GM23338 (cell line): ENCODE measurements around the gene GRAMD1A. TPM values are rescaled to one million over a fixed set of nuclear protein-coding genes. Genes with fewer than 3 reads are reported as not detected.

Experiments
- ATAC-seq: fragments of 200-7000 bp; cut with Tn5 transposase; 3 replicates; pipeline ENCODE4 v1.9.1; 2020
- DNase-seq: peaks from one replicate; pipeline ENCODE4 v3.0.0-alpha.2; 2015; ENCODE audit warnings: low spot score
- H2AFZ ChIP-seq: fragments of 200-600 bp; sonication (generic); 2 replicates; pipeline ENCODE4 v1.8.0; 2016; ENCODE audit warnings: antibody characterized with exemption, mild to moderate bottlenecking, moderate library complexity
- H3F3A ChIP-seq: fragments of 200-600 bp; sonication (generic); replicated peaks from 2 replicates; pipeline ENCODE4 v1.8.0; 2017; ENCODE audit warnings: antibody characterized with exemption, mixed run types, low read depth
- H3K27ac ChIP-seq: fragments of 200-600 bp; sonication (generic); 2 replicates; pipeline ENCODE4 v1.6.1; 2016; ENCODE audit warnings: low read depth
- H3K27me3 ChIP-seq: fragments of 200-600 bp; sonication (generic); 2 replicates; pipeline ENCODE4 v1.8.0; 2016; ENCODE audit warnings: mild to moderate bottlenecking, mixed run types, moderate library complexity; ENCODE audit not compliant: insufficient read depth
- H3K36me3 ChIP-seq: fragments of 200-600 bp; sonication (generic); 2 replicates; pipeline ENCODE4 v1.8.0; 2016; ENCODE audit warnings: mild to moderate bottlenecking; ENCODE audit not compliant: insufficient read depth
- H3K4me1 ChIP-seq: fragments of 200-600 bp; sonication (generic); 2 replicates; pipeline ENCODE4 v1.8.0; 2016; ENCODE audit warnings: mild to moderate bottlenecking, moderate library complexity; ENCODE audit not compliant: insufficient read depth
- H3K4me2 ChIP-seq: fragments of 200-600 bp; sonication (generic); 2 replicates; pipeline ENCODE4 v1.7.1; 2017; ENCODE audit warnings: mixed run types
- H3K4me3 ChIP-seq: fragments of 200-600 bp; sonication (generic); 2 replicates; pipeline ENCODE4 v1.6.1; 2016; ENCODE audit warnings: mixed run types
- H3K79me2 ChIP-seq: fragments of 200-600 bp; sonication (generic); replicated peaks from 2 replicates; pipeline ENCODE4 v1.8.0; 2017; ENCODE audit warnings: mild to moderate bottlenecking; ENCODE audit not compliant: insufficient read depth
- H3K9me2 ChIP-seq: fragments of 200-600 bp; sonication (generic); 2 replicates; pipeline ENCODE4 v1.8.0; 2017; ENCODE audit not compliant: insufficient read depth
- H4K20me1 ChIP-seq: fragments of 200-600 bp; sonication (generic); replicated peaks from 2 replicates; pipeline ENCODE4 v1.8.0; 2017; ENCODE audit warnings: mild to moderate bottlenecking; ENCODE audit not compliant: insufficient read depth
- H3K27ac Mint-ChIP-seq: 2 replicates; pipeline ENCODE4 v1.8.0; 2020; ENCODE audit warnings: inconsistent platforms, mild to moderate bottlenecking, moderate library complexity, mixed read lengths
- H3K27me3 Mint-ChIP-seq: 3 replicates; pipeline ENCODE4 v1.8.0; 2022; ENCODE audit warnings: low read depth, mild to moderate bottlenecking, moderate library complexity, mixed read lengths, inconsistent platforms; ENCODE audit not compliant: insufficient read depth, poor library complexity
- H3K36me3 Mint-ChIP-seq: 3 replicates; pipeline ENCODE4 v1.8.0; 2021; ENCODE audit warnings: low read depth, mild to moderate bottlenecking, inconsistent platforms, moderate library complexity, mixed read lengths
- H3K4me1 Mint-ChIP-seq: 3 replicates; pipeline ENCODE4 v1.8.0; 2020; ENCODE audit warnings: mild to moderate bottlenecking, inconsistent platforms, mixed read lengths
- H3K4me3 Mint-ChIP-seq: 3 replicates; pipeline ENCODE4 v1.8.0; 2021; ENCODE audit warnings: moderate library complexity, mild to moderate bottlenecking, inconsistent platforms, mixed read lengths
- H3K9me3 Mint-ChIP-seq: 3 replicates; pipeline ENCODE4 v1.8.0; 2020; ENCODE audit warnings: moderate library complexity, mild to moderate bottlenecking, inconsistent platforms, mixed read lengths
- EZH2 ChIP-seq: fragments of 200-600 bp; sonication (generic); IDR thresholded peaks from one replicate; pipeline ENCODE4 v1.8.0; 2017; ENCODE audit warnings: antibody characterized with exemption, mild to moderate bottlenecking, low read depth; ENCODE audit not compliant: unreplicated experiment
- EZH2phosphoT487 ChIP-seq: fragments of 200-600 bp; sonication (generic); IDR thresholded peaks from one replicate; pipeline ENCODE4 v1.8.1; 2018; ENCODE audit warnings: antibody characterized with exemption; ENCODE audit not compliant: unreplicated experiment
- JUNB ChIP-seq: IDR thresholded peaks from one replicate; pipeline ENCODE4 v1.6.1; 2016; ENCODE audit warnings: antibody characterized with exemption; ENCODE audit not compliant: unreplicated experiment
- NANOG ChIP-seq: IDR thresholded peaks from 2 replicates; pipeline ENCODE4 v1.6.1; 2016; ENCODE audit warnings: antibody characterized with exemption, borderline replicate concordance
- POLR2AphosphoS5 ChIP-seq: IDR thresholded peaks from 2 replicates; pipeline ENCODE4 v1.6.1; 2016; ENCODE audit warnings: antibody characterized with exemption, low read depth
- STAT1 ChIP-seq: IDR thresholded peaks from one replicate; pipeline ENCODE4 v1.6.1; 2016; ENCODE audit warnings: antibody characterized with exemption; ENCODE audit not compliant: unreplicated experiment
- ZNF114 ChIP-seq: fragments of 250-450 bp; sonication (Bioruptor Pico); IDR thresholded peaks from 2 replicates; pipeline ENCODE4 v1.5.0; 2020; ENCODE audit warnings: mild to moderate bottlenecking, moderate library complexity
- ZNF462 ChIP-seq: fragments of 250-450 bp; sonication (Bioruptor Pico); IDR thresholded peaks from 2 replicates; pipeline ENCODE4 v1.5.0; 2020; ENCODE audit warnings: mild to moderate bottlenecking, moderate library complexity
- polyA plus RNA-seq: library from polyadenylated mRNA; unstranded; fragments of >200 nt; fragmentation: Nextera tagmentation; extraction: Ambion mirVana; gene quantifications from 2 replicates; pipeline ENCODE4 v1.2.1, GENCODE V29; 2016
- total RNA-seq: library from RNA; depleted of rRNA; stranded (reverse); fragments of >200 nt; shearing (Covaris generic); gene quantifications from 2 replicates; pipeline ENCODE4 v1.2.3, GENCODE V29; 2014
- TF ChIP-seq, protein P1 (sequence below): IDR thresholded peaks from one replicate; pipeline ENCODE4 v1.6.1; 2018; ENCODE audit warnings: antibody characterized with exemption; ENCODE audit not compliant: unreplicated experiment
- TF ChIP-seq, protein P2 (sequence below): IDR thresholded peaks from 2 replicates; pipeline ENCODE4 v1.6.1; 2016; ENCODE audit warnings: antibody characterized with exemption

GRAMD1A gene
- total and polyA plus RNA-seq, 2 experiments from 2014 or later: 122 to 174 TPM

GRCh38 chr19:35073941-35074340 lies 73.8 kb downstream of the GRAMD1A start:
- Histone ChIP-seq H3F3A (peaks cover 11% of the 10 kb centered on the region; the same call in 1 of the 2 replicates), H3K9me2 (0 out of 2 replicates have a peak, but pooled peaks cover 4% of the 10 kb centered on the region), H3K4me1 (peaks cover 12% of the 10 kb centered on the region), H4K20me1 (no peaks in the 10 kb centered on the region), H3K4me3 (no peak overlapping the region), H3K27me3 (no peaks in the 10 kb centered on the region), H3K79me2 (no peaks in the 10 kb centered on the region), H3K4me2 (no peak overlapping the region), H2AFZ (no peak overlapping the region), H3K27ac (no peak overlapping the region), H3K36me3 (no peaks in the 10 kb centered on the region)
- TF ChIP-seq ZNF462 (CRISPR knock-in tag) (no peak), STAT1 (no peak), POLR2AphosphoS5 (no peak), JUNB (no peak), EZH2phosphoT487 (no peak), EZH2 (no peak), NANOG (no peak), ZNF114 (no peak)
- TF ChIP-seq, protein P1, sequence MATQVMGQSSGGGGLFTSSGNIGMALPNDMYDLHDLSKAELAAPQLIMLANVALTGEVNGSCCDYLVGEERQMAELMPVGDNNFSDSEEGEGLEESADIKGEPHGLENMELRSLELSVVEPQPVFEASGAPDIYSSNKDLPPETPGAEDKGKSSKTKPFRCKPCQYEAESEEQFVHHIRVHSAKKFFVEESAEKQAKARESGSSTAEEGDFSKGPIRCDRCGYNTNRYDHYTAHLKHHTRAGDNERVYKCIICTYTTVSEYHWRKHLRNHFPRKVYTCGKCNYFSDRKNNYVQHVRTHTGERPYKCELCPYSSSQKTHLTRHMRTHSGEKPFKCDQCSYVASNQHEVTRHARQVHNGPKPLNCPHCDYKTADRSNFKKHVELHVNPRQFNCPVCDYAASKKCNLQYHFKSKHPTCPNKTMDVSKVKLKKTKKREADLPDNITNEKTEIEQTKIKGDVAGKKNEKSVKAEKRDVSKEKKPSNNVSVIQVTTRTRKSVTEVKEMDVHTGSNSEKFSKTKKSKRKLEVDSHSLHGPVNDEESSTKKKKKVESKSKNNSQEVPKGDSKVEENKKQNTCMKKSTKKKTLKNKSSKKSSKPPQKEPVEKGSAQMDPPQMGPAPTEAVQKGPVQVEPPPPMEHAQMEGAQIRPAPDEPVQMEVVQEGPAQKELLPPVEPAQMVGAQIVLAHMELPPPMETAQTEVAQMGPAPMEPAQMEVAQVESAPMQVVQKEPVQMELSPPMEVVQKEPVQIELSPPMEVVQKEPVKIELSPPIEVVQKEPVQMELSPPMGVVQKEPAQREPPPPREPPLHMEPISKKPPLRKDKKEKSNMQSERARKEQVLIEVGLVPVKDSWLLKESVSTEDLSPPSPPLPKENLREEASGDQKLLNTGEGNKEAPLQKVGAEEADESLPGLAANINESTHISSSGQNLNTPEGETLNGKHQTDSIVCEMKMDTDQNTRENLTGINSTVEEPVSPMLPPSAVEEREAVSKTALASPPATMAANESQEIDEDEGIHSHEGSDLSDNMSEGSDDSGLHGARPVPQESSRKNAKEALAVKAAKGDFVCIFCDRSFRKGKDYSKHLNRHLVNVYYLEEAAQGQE: no peak
- TF ChIP-seq, protein P2, sequence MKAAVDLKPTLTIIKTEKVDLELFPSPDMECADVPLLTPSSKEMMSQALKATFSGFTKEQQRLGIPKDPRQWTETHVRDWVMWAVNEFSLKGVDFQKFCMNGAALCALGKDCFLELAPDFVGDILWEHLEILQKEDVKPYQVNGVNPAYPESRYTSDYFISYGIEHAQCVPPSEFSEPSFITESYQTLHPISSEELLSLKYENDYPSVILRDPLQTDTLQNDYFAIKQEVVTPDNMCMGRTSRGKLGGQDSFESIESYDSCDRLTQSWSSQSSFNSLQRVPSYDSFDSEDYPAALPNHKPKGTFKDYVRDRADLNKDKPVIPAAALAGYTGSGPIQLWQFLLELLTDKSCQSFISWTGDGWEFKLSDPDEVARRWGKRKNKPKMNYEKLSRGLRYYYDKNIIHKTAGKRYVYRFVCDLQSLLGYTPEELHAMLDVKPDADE: no peak
- no peaks in the 10 kb centered on the region; the same call in 2 of the 3 replicates for H3K36me3 Mint-ChIP-seq
- ATAC-seq (no peak), DNase-seq (no peak)
- peaks cover 2% of the 10 kb centered on the region; the same call in 1 of the 3 replicates for H3K9me3 Mint-ChIP-seq
- H3K27me3 Mint-ChIP-seq: peaks cover 15% of the 10 kb centered on the region
- H3K4me1 Mint-ChIP-seq: peaks cover 9% of the 10 kb centered on the region
- H3K4me3 Mint-ChIP-seq: no peak overlapping the region
- no peak overlapping the region for H3K27ac Mint-ChIP-seq
